Prostate gland (tissue), 2 donors: Measurements from ENCODE around the gene KCNJ6. TPM values are rescaled to one million over a fixed set of nuclear protein-coding genes. Genes with fewer than 3 reads are reported as not detected.

Experiments used
- DNase-seq: peaks from one replicate; pipeline ENCODE4 v3.0.0-alpha.2; 2019; ENCODE audit warnings: low spot score
- H3K27ac ChIP-seq, 2 donors: fragments of 200-600 bp; sonication (generic); 2 replicates each; pipeline ENCODE4 v1.5.1; 2017 to 2019
- H3K27me3 ChIP-seq: fragments of 200-600 bp; sonication (generic); replicated peaks from 2 replicates; pipeline ENCODE4 v1.5.1; 2019; ENCODE audit not compliant: insufficient read depth
- H3K36me3 ChIP-seq, 2 donors: fragments of 200-600 bp; sonication (generic); 1 replicate in 1 of 2; 2 replicates in 1 of 2; pipeline versions ENCODE4 v1.5.1 to v1.8.1; 2017 to 2019
- H3K4me1 ChIP-seq: fragments of 200-600 bp; sonication (generic); replicated peaks from 2 replicates; pipeline ENCODE4 v1.5.1; 2019
- H3K4me3 ChIP-seq, 2 donors: fragments of 200-600 bp; sonication (generic); 2 replicates each; pipeline ENCODE4 v1.5.1; 2017 to 2019
- H3K9me3 ChIP-seq: fragments of 200-600 bp; sonication (generic); 2 replicates; pipeline ENCODE4 v1.5.1; 2017
- CTCF ChIP-seq, 4 experiments: fragments of 200-600 bp in 2 of 4; fragments of 450-650 bp in 2 of 4; sonication (generic) in 2 of 4; IDR thresholded peaks; 1 replicate in 3 of 4; 2 replicates in 1 of 4; pipeline ENCODE4 v1.5.1; 2016 to 2019; ENCODE audit warnings: antibody characterized with exemption in 4 of 4, mild to moderate bottlenecking in 2 of 4, moderate library complexity in 2 of 4
- POLR2A ChIP-seq: fragments of 450-650 bp; IDR thresholded peaks from one replicate; pipeline ENCODE4 v1.6.1; 2016; ENCODE audit warnings: antibody characterized with exemption, mild to moderate bottlenecking
- POLR2AphosphoS5 ChIP-seq: sonication (generic); formaldehyde crosslinking; IDR thresholded peaks from one replicate; pipeline ENCODE4 v1.6.1; 2017; ENCODE audit warnings: antibody characterized with exemption
- WGBS: methylation state at CpG from one replicate; pipeline ENCODE4 v1.1.5; 2018; 5-methylcytosine and 5-hydroxymethylcytosine counted together
- intact Hi-C: fragments of 100-400 bp; cut with DNase I; formaldehyde crosslinking; loops from one replicate; pipeline ENCODE4 v1.14.2; 2022
- total RNA-seq, 2 donors: library from RNA; depleted of rRNA; stranded (reverse); fragments of >200 nt; gene quantifications; one replicate each; pipeline ENCODE4 v1.1.0, GENCODE V29; 2016

Gene KCNJ6
- total RNA-seq, 2 donors from 2014 or later: 0.23 to 0.36 TPM

DNA sequence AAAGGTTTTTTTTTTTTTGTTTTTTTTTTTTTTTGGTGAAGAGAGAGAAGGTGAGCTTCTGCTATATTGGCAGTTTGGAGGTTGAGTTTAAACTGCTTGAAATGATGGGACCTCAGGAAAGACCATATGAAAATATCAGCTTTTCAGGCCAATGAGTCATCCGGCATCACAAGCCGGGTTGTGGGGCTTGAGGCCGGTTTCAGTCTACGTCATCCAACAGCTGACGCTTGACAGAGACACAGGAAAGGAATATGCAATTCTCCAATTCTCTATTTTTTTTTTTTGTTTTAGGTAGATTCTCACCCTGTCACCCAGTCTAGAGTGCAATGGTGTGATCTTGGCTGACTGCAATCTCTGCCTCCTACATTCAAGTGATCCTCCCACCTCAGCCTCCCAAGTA lies 52.4 kb downstream of the KCNJ6 start:
- no peaks in the 10 kb centered on the region for H3K4me1 ChIP-seq
- no peaks in the 10 kb centered on the region for H3K36me3 ChIP-seq
- TF ChIP-seq POLR2A: no peak
- TF ChIP-seq CTCF (IDR thresholded peaks at IDR 0.05): no peak
- TF ChIP-seq POLR2AphosphoS5: no peak
- no peaks in the 10 kb centered on the region for H3K9me3 ChIP-seq
- DNase-seq: no peak
- 96% methylated on average over 5 of the region's 5 CpGs for WGBS
- intact Hi-C loops: no loop called here
- H3K4me3 ChIP-seq: no peak overlapping the region
- no peaks in the 10 kb centered on the region for H3K27me3 ChIP-seq
- H3K27ac ChIP-seq: no peak overlapping the region

GRCh38 chr21:37862536-37862935 lies 53.7 kb downstream of the KCNJ6 start:
- Histone ChIP-seq H3K9me3 (no peaks in the 10 kb centered on the region), H3K36me3 (no peaks in the 10 kb centered on the region), H3K27ac (no peak overlapping the region), H3K27me3 (no peaks in the 10 kb centered on the region), H3K4me1 (no peaks in the 10 kb centered on the region), H3K4me3 (no peak overlapping the region)
- intact Hi-C loops: no loop called here
- 57% methylated on average over 2 of the region's 2 CpGs for WGBS
- no peak for DNase-seq
- TF ChIP-seq POLR2AphosphoS5: no peak
- no peak for TF ChIP-seq CTCF (IDR thresholded peaks at IDR 0.05)
- no peak for TF ChIP-seq POLR2A

- no peaks in the 10 kb centered on the region for H3K9me3 ChIP-seq
- H3K4me3 ChIP-seq: no peak overlapping the region
- intact Hi-C loops: no loop called here
- no peak for DNase-seq
- 97% methylated on average over 2 of the region's 2 CpGs for WGBS
- H3K36me3 ChIP-seq: no peaks in the 10 kb centered on the region
- no peaks in the 10 kb centered on the region for H3K27me3 ChIP-seq
- no peak for TF ChIP-seq POLR2AphosphoS5
- no peak for TF ChIP-seq POLR2A
- TF ChIP-seq CTCF (IDR thresholded peaks at IDR 0.05): no peak
- H3K27ac ChIP-seq: no peak overlapping the region
- no peaks in the 10 kb centered on the region for H3K4me1 ChIP-seq
Observed at GRCh38 chr21:37861561-37861960, 54.7 kb downstream of the KCNJ6 start.

GRCh38 chr21:37860416-37860815 lies 55.8 kb downstream of the KCNJ6 start:
- Histone ChIP-seq H3K27ac (no peak overlapping the region), H3K4me3 (no peak overlapping the region), H3K4me1 (no peaks in the 10 kb centered on the region), H3K27me3 (no peaks in the 10 kb centered on the region), H3K36me3 (no peaks in the 10 kb centered on the region), H3K9me3 (no peaks in the 10 kb centered on the region)
- TF ChIP-seq POLR2A (no peak), CTCF (IDR thresholded peaks at IDR 0.05) (no peak), POLR2AphosphoS5 (no peak)
- DNase-seq: no peak
- intact Hi-C loops: no loop called here
- 64% methylated on average over 2 of the region's 2 CpGs for WGBS

DNA sequence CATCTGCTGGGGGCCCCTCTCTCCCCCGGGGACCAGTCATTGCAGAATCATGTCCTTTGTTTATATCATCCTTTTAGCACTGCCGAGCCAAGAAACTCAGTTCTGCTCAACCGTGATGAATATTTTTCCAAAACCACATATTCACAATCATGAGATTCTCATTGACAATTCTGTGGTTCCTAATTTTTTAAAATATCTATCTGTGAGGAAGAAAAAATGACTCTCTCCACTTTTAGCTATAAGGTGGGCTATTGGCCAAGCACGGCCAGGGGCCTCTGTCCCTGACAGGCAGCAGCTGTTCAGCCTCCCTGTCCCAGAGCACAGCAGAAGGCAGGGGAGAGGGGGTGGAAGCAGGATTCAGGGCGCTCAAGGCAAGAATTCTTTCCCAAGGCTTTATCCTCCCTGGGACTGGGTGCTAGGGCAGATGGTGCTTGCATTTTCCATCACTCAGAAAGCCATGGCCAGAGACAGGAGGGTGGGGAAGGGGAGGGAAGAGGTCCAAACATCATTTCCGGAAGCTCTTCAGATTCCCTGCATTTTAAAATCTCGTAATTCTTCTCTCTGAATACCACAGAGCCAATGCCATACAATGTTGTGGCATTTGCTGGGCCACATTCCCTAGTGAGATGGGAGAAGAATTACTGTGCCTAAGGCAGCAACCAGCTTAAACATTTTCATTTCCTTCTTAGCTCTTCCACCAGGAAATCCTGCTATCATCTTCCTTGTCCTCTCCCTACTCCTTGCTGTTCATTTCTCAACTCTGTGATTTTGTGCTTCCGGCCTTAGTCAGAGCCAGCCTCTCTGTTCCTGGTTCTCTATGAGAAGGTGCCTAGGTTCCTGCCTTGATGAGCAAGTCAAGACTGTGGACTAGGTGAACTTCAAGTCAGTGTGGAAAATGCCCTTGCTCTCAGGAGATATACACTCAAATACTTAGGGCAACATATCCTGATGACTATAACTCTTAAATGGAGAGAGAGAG lies 60.3 kb downstream of the KCNJ6 start:
- no peaks in the 10 kb centered on the region for H3K36me3 ChIP-seq
- intact Hi-C loops: no loop called here
- TF ChIP-seq POLR2A: no peak
- no peak for TF ChIP-seq CTCF (IDR thresholded peaks at IDR 0.05)
- H3K4me1 ChIP-seq: no peaks in the 10 kb centered on the region
- H3K4me3 ChIP-seq: no peak overlapping the region
- H3K9me3 ChIP-seq: no peaks in the 10 kb centered on the region
- DNase-seq: no peak
- H3K27ac ChIP-seq: no peak overlapping the region
- H3K27me3 ChIP-seq: no peaks in the 10 kb centered on the region
- WGBS: 45% methylated on average over 8 of the region's 8 CpGs
